ENCODE measurements around the gene ASB16.
"Not testable (repeated sequence)": the region's sequence is repeated elsewhere in the genome, so short reads cannot be mapped to it uniquely, and the experiment has no call there.

Gene ASB16

GRCh38 chr17:44128383-44128782, 42.1 kb upstream of the ASB16 start:
- FAIRE-seq (no peak), DNase-seq (ENCODE audit: insufficient read length, low spot score) (no peak)
- TF ChIP-seq, protein P1, sequence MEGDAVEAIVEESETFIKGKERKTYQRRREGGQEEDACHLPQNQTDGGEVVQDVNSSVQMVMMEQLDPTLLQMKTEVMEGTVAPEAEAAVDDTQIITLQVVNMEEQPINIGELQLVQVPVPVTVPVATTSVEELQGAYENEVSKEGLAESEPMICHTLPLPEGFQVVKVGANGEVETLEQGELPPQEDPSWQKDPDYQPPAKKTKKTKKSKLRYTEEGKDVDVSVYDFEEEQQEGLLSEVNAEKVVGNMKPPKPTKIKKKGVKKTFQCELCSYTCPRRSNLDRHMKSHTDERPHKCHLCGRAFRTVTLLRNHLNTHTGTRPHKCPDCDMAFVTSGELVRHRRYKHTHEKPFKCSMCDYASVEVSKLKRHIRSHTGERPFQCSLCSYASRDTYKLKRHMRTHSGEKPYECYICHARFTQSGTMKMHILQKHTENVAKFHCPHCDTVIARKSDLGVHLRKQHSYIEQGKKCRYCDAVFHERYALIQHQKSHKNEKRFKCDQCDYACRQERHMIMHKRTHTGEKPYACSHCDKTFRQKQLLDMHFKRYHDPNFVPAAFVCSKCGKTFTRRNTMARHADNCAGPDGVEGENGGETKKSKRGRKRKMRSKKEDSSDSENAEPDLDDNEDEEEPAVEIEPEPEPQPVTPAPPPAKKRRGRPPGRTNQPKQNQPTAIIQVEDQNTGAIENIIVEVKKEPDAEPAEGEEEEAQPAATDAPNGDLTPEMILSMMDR (IDR thresholded peaks at IDR 0.05; ENCODE audit: insufficient read depth, missing control alignments) = no peak

DNA sequence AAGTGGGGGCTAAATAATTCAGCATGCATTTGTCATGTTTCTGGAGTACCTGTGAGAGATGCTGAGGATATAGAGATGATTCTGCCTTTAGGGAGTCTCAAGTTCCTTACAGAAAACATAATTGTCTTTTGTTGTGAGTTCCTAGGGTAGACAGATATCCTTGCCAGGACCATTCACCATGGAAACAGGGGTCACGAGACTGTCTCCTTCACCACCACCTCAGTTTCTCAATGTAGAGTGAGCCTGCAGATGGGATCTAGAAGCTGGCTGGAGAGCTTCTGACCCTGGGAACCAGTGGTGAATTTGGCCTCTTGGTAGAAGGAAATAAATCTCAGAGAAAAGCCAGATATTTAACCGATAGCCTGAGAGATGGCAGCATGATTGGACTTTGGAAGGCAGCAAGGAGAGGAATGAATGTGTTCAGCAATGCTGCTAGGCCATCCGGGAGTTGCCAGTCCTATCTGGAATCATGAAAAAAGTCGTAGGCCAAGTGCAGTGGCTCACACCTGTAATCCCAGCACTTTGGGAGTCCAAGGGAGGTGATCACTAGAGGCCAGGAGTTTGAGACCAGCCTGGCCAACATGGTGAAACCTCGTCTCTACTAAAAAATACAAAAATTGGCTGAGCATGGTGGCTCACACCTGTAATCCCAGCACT, 39.7 kb upstream of the ASB16 start:
- DNase-seq (ENCODE audit: insufficient read length, low spot score) = no peak
- no peak for FAIRE-seq
- TF ChIP-seq, protein P1 (IDR thresholded peaks at IDR 0.05; ENCODE audit: insufficient read depth, missing control alignments) = no peak

DNA sequence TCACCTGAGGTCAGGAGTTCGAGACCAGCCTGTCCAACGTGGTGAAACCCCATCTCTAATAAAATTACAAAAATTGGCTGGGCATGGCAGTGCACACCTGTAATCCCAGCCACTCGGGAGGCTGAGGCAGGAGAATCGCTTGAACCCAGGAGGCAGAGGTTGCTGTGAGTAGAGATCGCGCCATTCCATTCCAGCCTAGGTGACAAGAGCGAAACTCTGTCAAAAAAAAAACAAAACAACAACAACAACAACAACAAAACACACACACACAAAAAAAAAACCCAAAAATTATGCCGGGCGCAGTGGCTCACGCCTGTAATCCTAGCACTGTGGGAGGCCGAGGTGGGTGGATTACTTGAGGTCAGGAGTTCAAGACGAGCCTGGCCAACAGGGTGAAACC, 39.1 kb upstream of the ASB16 start:
- DNase-seq (ENCODE audit: insufficient read length, low spot score); FAIRE-seq: not testable (repeated sequence)

DNA sequence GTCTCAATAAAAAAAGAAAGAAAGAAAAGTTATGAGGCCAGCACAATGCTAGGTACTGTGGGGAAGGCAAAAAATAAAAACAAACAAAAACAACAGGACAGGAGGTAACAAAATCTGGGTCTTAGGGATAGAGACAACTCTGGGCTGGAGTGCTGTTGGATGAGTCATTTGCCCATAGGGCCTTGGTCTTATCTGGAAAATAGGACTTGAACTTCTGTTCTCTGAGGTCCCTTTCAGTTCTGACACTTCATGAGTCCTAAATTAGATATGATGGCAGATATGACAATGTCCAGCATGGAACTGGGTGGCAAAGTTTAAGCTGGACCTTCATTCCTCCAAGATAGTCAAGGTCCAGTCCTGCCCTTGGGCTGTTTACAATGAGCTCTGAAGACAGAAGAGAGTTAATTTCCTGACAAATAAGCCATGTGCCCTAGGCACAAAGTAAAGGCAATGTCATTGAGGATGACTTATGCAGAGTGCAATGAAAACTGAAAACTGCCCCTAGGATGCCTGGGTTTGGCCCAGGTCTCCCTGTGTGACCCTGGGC, 38.2 kb upstream of the ASB16 start:
- TF ChIP-seq, protein P1 (IDR thresholded peaks at IDR 0.05; ENCODE audit: insufficient read depth, missing control alignments) = no peak
- no peak for DNase-seq (ENCODE audit: insufficient read length, low spot score)

GRCh38 chr17:44133918-44134476, 36.5 kb upstream of the ASB16 start:
- TF ChIP-seq, protein P1 (IDR thresholded peaks at IDR 0.05; ENCODE audit: insufficient read depth, missing control alignments) = no peak
- DNase-seq (ENCODE audit: insufficient read length, low spot score) (no peak), FAIRE-seq (no peak)

More for the DNA sequence above, 38.2 kb upstream of the ASB16 start:
- FAIRE-seq = no peak

GRCh38 chr17:44134752-44135568, 35.5 kb upstream of the ASB16 start:
- TF ChIP-seq, protein P1 (IDR thresholded peaks at IDR 0.05; ENCODE audit: insufficient read depth, missing control alignments) = no peak
- no peak for DNase-seq (ENCODE audit: insufficient read length, low spot score)
- FAIRE-seq = no peak

GRCh38 chr17:44137891-44138709, 32.4 kb upstream of the ASB16 start:
- FAIRE-seq = no peak
- DNase-seq (ENCODE audit: insufficient read length, low spot score) = no peak
- TF ChIP-seq, protein P1 (IDR thresholded peaks at IDR 0.05; ENCODE audit: insufficient read depth, missing control alignments) = no peak

DNA sequence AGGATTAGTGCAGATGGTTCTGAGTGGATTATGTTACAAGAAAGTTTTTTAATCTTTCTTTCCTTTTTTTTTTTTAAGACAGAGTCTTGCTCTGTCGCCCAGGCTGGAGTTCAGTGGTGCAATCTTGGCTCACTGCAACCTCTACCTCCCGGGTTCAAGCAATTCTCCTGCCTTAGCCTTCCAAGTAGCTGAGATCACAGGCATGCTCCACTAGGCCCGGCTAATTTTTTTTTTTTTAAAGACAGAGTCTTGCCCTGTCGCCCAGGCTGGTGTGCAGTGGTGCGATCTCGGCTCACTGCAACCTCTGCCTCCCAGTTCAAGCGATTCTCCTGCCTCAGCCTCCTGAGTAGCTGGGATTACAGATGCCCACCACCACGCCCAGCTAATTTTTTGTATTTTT, 26.6 kb upstream of the ASB16 start:
- FAIRE-seq = not testable (repeated sequence)

More for the DNA sequence above, 26.6 kb upstream of the ASB16 start:
- DNase-seq (ENCODE audit: insufficient read length, low spot score) = not testable (repeated sequence)

Measured in D721Med (cell line).